D341Med (cell line): Measurements from ENCODE around the gene IRF2BP2.

ENCODE experiments used
- DNase-seq: peaks from one replicate; pipeline ENCODE4 v3.0.0; 2012; ENCODE audit warnings: low spot score

IRF2BP2 gene

DNA sequence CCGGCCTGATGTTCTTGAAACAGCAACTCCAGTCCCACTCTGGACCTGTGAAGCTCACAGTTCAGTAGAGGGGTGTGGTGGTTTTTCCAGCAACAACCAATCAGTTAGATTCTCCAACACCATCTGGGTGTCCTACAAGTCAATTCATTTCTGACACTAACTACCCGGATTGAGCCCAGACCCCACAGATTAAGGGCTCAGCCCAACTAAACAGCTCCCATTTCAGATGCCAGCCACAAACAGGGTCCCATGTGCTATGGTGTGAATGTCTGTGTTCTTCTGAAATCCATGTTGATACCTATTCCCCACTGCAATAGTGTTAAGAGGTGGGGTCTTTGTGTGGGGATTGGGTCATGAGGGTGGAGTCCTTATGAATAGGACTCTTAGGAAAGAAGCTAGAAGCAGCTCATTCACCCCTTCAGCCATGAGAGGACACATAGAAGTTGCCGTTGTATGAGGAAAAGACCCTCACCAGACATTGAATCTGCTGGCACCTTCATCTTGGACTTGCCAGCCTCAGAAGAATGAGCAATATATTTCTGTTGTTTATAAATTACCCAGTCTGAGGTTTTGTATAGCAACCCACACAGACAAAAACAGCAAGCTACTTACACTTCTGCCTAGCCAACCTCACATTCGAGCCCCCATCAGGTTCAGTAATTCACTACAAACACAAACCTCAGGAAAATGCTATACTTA, 53.6 kb downstream of the IRF2BP2 start:
- DNase-seq, result no peak

DNA sequence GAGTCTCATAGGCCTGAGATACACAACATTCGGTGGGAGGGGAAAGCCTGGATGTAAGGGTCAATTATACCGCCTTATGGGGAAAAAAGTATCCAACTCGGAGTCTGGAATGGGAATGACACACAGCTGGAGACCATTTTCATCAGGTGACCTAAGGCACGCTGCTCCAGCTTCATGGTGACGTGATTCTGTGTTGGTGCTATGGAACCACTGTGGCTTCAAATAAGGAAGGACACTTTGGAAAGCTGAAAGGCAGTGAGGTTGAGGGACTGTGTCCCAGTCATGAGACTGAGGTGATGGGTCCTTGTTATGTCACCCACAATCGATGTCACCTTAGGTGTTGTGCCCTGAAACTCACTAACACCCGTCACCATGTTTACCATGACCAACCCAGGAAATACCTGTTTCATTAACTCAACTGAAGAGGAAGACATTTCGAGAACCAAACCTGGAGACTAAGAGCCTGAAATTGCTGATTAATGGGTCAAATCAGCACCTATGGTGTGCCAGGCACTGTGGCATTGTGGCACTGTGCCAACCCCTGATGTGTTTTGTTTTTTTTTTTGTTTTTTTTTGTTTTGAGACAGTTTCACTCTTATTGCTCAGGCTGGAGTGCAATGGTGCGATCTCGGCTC, 54.5 kb downstream of the IRF2BP2 start:
- DNase-seq, result no peak

DNA sequence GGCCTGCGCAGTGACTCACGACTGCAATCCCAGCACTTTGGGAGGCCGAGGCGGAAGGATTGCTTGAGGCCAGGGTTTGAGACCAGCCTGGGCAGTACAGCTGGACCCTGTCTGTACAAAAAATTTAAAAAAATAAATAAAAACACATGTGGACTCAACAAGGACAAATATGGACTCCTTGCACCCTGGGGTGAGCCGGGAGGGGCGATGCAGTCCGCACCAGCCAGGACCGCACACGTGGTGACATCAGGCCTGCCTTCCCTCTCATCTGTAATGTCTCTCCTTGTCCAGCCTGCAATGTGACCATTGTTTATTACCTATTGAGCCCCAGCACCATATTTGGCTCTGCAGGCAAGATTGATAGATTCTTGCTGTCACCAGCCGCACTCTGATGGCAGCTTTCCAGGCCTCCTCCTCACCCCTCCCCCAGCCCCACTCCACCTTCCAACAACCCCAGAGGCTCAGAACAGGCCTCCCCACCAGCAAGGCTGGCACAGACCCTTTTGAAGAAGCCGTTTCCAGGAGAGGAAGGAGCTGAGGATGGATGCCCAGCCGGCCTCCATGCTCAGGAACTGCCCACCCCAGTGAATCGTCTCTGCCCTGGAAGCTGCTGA, 55.2 kb downstream of the IRF2BP2 start:
- no peak for DNase-seq
